A549 (cell line): ENCODE data around the gene ACVR1B. TPM values are rescaled to one million over a fixed set of nuclear protein-coding genes. Genes with fewer than 3 reads are reported as not detected.

Source experiments
- ATAC-seq, 2 experiments: fragments of 200-7000 bp in 1 of 2; fragments of >200 bp in 1 of 2; cut with Nextera tagmentation in 1 of 2; cut with Tn5 transposase in 1 of 2; 3 replicates each; pipeline versions ENCODE4 v1.8.0 to v1.9.1; 2018 to 2020; ENCODE audit warnings: mild to moderate bottlenecking in 1 of 2, moderate library complexity in 1 of 2
- CTCF ChIA-PET: fragments of 300-600 bp; sonication (Branson Sonifier 250); formaldehyde crosslinking; extraction: SDS; loops from one replicate; lab custom pipeline; 2021; ENCODE audit warnings: antibody characterized with exemption, inconsistent platforms; lab: Yijun Ruan, JAX
- POLR2A ChIA-PET: fragments of 350-600 bp; formaldehyde crosslinking; extraction: SDS; loops from one replicate; lab custom pipeline; 2021; ENCODE audit warnings: antibody characterized with exemption, inconsistent platforms; lab: Yijun Ruan, JAX
- DNase-seq, 2 experiments: peaks; one replicate each; pipeline versions ENCODE4 v3.0.0 to v3.0.0-alpha.2; 2011 to 2016; ENCODE audit warnings: low read depth in 1 of 2, low spot score in 1 of 2
- FAIRE-seq: peaks from 2 replicates; lab custom pipeline; 2011; peaks lifted over from hg19 to GRCh38; lab: Jason Lieb, UNC
- H3K27ac ChIP-seq, 2 experiments: fragments of >200 bp; sonication (Bioruptor Twin); formaldehyde crosslinking; 3 replicates each; pipeline ENCODE4 v1.5.1; 2016 to 2017
- H3K4me1 ChIP-seq: fragments of >200 bp; sonication (Bioruptor Twin); formaldehyde crosslinking; 3 replicates; pipeline ENCODE4 v1.6.1; 2016
- H3K4me2 ChIP-seq: fragments of >200 bp; sonication (Bioruptor Twin); formaldehyde crosslinking; 3 replicates; pipeline ENCODE4 v1.6.1; 2016
- H3K4me3 ChIP-seq: fragments of >200 bp; sonication (Bioruptor Twin); formaldehyde crosslinking; 3 replicates; pipeline ENCODE4 v1.5.1; 2016
- H3K9me3 ChIP-seq: fragments of >200 bp; sonication (Bioruptor Twin); formaldehyde crosslinking; 3 replicates; pipeline ENCODE4 v1.6.1; 2016
- BHLHE40 ChIP-seq: IDR thresholded peaks from 2 replicates; pipeline ENCODE4 v1.6.1; 2012; ENCODE audit warnings: low read depth, low read length, inconsistent platforms
- CTCF ChIP-seq: fragments of >200 bp; sonication (Bioruptor Twin); formaldehyde crosslinking; IDR thresholded peaks from 3 replicates; pipeline ENCODE4 v1.5.1; 2016
- EHF ChIP-seq: fragments of 250-450 bp; sonication (Bioruptor Pico); IDR thresholded peaks from 2 replicates; pipeline ENCODE4 v1.5.0; 2020; ENCODE audit warnings: mild to moderate bottlenecking
- EP300 ChIP-seq, 2 experiments: fragments of >200 bp; sonication (Bioruptor Twin); formaldehyde crosslinking; IDR thresholded peaks; 2 replicates in 1 of 2; 3 replicates in 1 of 2; pipeline ENCODE4 v1.6.1; 2016 to 2017
- FOSB ChIP-seq: fragments of 250-450 bp; sonication (Bioruptor Pico); IDR thresholded peaks from 2 replicates; pipeline ENCODE4 v1.5.0; 2020; ENCODE audit warnings: mild to moderate bottlenecking, moderate library complexity
- FOSL2 ChIP-seq, 2 experiments: fragments of 450-650 bp in 1 of 2; fragments of >200 bp in 1 of 2; sonication (Bioruptor Twin) in 1 of 2; formaldehyde crosslinking; IDR thresholded peaks; 2 replicates each; pipeline versions ENCODE4 v1.5.0 to v1.6.1; 2016 to 2020; ENCODE audit warnings: mild to moderate bottlenecking in 1 of 2, moderate library complexity in 1 of 2
- HES2 ChIP-seq: fragments of >200 bp; sonication (Bioruptor Twin); formaldehyde crosslinking; IDR thresholded peaks from 2 replicates; pipeline ENCODE4 v1.6.1; 2016
- HEYL ChIP-seq: fragments of 250-450 bp; sonication (Bioruptor Pico); IDR thresholded peaks from 2 replicates; pipeline ENCODE4 v1.8.0; 2021; ENCODE audit warnings: mild to moderate bottlenecking, moderate library complexity
- HOXB5 ChIP-seq: fragments of 250-450 bp; sonication (Bioruptor Pico); IDR thresholded peaks from 2 replicates; pipeline ENCODE4 v1.5.0; 2020; ENCODE audit warnings: mild to moderate bottlenecking, moderate library complexity
- NPAS2 ChIP-seq: fragments of 250-450 bp; sonication (Bioruptor Pico); IDR thresholded peaks from 2 replicates; pipeline ENCODE4 v1.8.0; 2022; ENCODE audit warnings: mild to moderate bottlenecking, moderate library complexity, borderline replicate concordance
- POLR2AphosphoS2 ChIP-seq: conservative IDR thresholded peaks from 2 replicates; pipeline ENCODE4 v1.6.1; 2012; ENCODE audit warnings: low read length, improper control_type of control experiment, inconsistent platforms
- RAD21 ChIP-seq, 2 experiments: fragments of >200 bp in 1 of 2; sonication (Bioruptor Twin) in 1 of 2; formaldehyde crosslinking in 1 of 2; IDR thresholded peaks in 1 of 2; conservative IDR thresholded peaks in 1 of 2; 2 replicates in 1 of 2; 3 replicates in 1 of 2; pipeline ENCODE4 v1.6.1; 2012 to 2018; ENCODE audit warnings: inconsistent platforms in 1 of 2
- REST ChIP-seq: fragments of 200-600 bp; sonication (generic); IDR thresholded peaks from 2 replicates; pipeline ENCODE4 v1.6.1; 2016; ENCODE audit warnings: antibody characterized with exemption, mild to moderate bottlenecking, moderate library complexity
- TFCP2L1 ChIP-seq: fragments of 250-450 bp; sonication (Bioruptor Pico); IDR thresholded peaks from 2 replicates; pipeline ENCODE4 v1.5.0; 2021; ENCODE audit warnings: mild to moderate bottlenecking
- TP53 ChIP-seq: fragments of 250-450 bp; sonication (Bioruptor Pico); IDR thresholded peaks from 2 replicates; pipeline ENCODE4 v1.5.0; 2021; ENCODE audit warnings: mild to moderate bottlenecking, moderate library complexity
- ZC3H11A ChIP-seq: fragments of 450-650 bp; IDR thresholded peaks from 2 replicates; pipeline ENCODE4 v1.6.1; 2014; ENCODE audit warnings: antibody characterized with exemption, mild to moderate bottlenecking
- WGBS: methylation state at CpG from one replicate; pipeline ENCODE4 v1.1.6; 2017; ENCODE audit errors: missing lambda C conversion rate; 5-methylcytosine and 5-hydroxymethylcytosine counted together
- polyA plus RNA-seq, 4 experiments: library from polyadenylated mRNA; depleted of rRNA in 3 of 4; stranded (reverse); fragments of >200 nt; fragmentation: RNase III in 1 of 4; extraction: RNeasy Plus Mini Kit Qiagen cat#74134 plus additional on column Dnase treatment in 1 of 4; gene quantifications; 2 replicates in 3 of 4; 3 replicates in 1 of 4; pipeline ENCODE4 v1.2.3, GENCODE V29; 2011 to 2017

The ACVR1B gene
- polyA plus RNA-seq, 2 of the 4 experiments (the other 2 are of a cell fraction), result 15.2 to 18.4 TPM

GRCh38 chr12:51970904-51971646, 19.6 kb downstream of the ACVR1B start:
- ATAC-seq, result peak; percentile 76 to 83
- Histone ChIP-seq H3K4me3 (peak overlapping the region; percentile 16; the same call in 1 of the 3 replicates), H3K27ac (peak overlapping the region; percentile 57 to 77), H3K4me1 (peaks cover 48% of the 10 kb centered on the region), H3K4me2 (peak overlapping the region; percentile 89), H3K9me3 (no peaks in the 10 kb centered on the region)
- peak; percentile 55 to 66 for DNase-seq
- no peak for FAIRE-seq
- POLR2A ChIA-PET, result no interaction called here
- WGBS, result 31% methylated on average over 13 of the region's 13 CpGs
- TF ChIP-seq HEYL (CRISPR knock-in tag) (0 out of 2 replicates have a peak, but pooled peaks have one; percentile 16), ZC3H11A (no peak), CTCF (peak; percentile 56), EP300 (IDR thresholded peaks at IDR 0.05) (no peak), FOSB (CRISPR knock-in tag) (no peak), RAD21 (conservative IDR thresholded peaks at IDR 0.05 in 1 of 2, IDR thresholded peaks at IDR 0.05 in 1 of 2) (peak in 1 of 2 experiments; percentile 26; a peak in 1 of 5 replicates), HOXB5 (no peak), REST (no peak), EHF (CRISPR knock-in tag) (no peak), TP53 (CRISPR knock-in tag) (no peak), TFCP2L1 (CRISPR knock-in tag) (no peak), FOSL2 (IDR thresholded peaks at IDR 0.05) (no peak), FOSL2 (CRISPR knock-in tag; IDR thresholded peaks at IDR 0.05) (peak; percentile 68)
- CTCF ChIA-PET, result interaction anchor here (0.6 to 2.8 kb wide), 24 partner anchors 9 to 112 kb away, joined by 3 to 16 read pairs (median 4); partner anchors contain the start of gene ACVR1B

- H3K4me2 ChIP-seq, result peak overlapping the region; percentile 89
These were observed 20.4 kb downstream of the ACVR1B start for GRCh38 chr12:51971679-51972421.

More at GRCh38 chr12:51971679-51972421, 20.4 kb downstream of the ACVR1B start:
- ATAC-seq (peak in 1 of 2 experiments; percentile 12; a peak in 2 of 6 replicates), DNase-seq (no peak), FAIRE-seq (no peak)
- no peaks in the 10 kb centered on the region for H3K9me3 ChIP-seq
- peak overlapping the region; percentile 57 to 77; a peak in 5 of 6 replicates for H3K27ac ChIP-seq
- H3K4me1 ChIP-seq, result peaks cover 56% of the 10 kb centered on the region
- ChIA-PET POLR2A (no interaction called here), CTCF (interaction anchor here (0.9 to 2.8 kb wide), 11 partner anchors 9 to 57 kb away, joined by 3 to 16 read pairs (median 4); no protein-coding TSS in a partner anchor)
- 72% methylated on average over 4 of the region's 4 CpGs for WGBS
- TF ChIP-seq BHLHE40, result no peak
- TF ChIP-seq POLR2AphosphoS2, result no peak
- no peak for TF ChIP-seq NPAS2 (CRISPR knock-in tag)
- TF ChIP-seq HES2, result no peak
- peak overlapping the region; percentile 16; the same call in 1 of the 3 replicates for H3K4me3 ChIP-seq
